Esophagus muscularis mucosa (tissue), 3 donors: ENCODE results near the gene JMJD7.

Experiments
- POLR2AphosphoS5 ChIP-seq, 2 donors: sonication (generic); formaldehyde crosslinking; IDR thresholded peaks; one replicate each; pipeline ENCODE4 v1.6.1; 2017; ENCODE audit warnings: antibody characterized with exemption in 2 of 2
- TF ChIP-seq, protein P1 (sequence below), 3 experiments: fragments of 200-600 bp in 2 of 3; fragments of 450-650 bp in 1 of 3; sonication (generic) in 2 of 3; IDR thresholded peaks; one replicate each; pipeline ENCODE4 v1.5.1; 2017 to 2019; ENCODE audit warnings: antibody characterized with exemption in 3 of 3, mild to moderate bottlenecking in 2 of 3, moderate library complexity in 1 of 3

DNA sequence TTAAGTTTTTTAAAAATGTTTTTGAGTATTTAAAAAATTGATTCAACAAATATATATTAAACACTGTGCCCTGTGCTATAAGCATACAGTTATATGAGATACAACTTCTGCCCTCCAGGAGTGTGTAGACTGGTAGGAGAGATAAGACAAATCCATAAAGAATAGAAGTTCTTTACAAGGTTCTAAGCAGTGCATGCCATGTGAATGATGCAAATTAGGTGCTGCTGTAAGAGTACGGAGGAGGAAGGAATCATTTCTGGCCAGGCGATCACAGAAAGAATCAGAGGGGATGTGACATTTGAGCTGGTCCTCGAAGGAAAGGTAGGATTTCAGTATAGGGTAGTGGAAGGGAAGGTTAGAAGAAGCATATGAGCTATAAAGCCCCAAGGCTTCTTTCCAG, 39.6 kb upstream of the JMJD7 start:
- TF ChIP-seq, protein P1, sequence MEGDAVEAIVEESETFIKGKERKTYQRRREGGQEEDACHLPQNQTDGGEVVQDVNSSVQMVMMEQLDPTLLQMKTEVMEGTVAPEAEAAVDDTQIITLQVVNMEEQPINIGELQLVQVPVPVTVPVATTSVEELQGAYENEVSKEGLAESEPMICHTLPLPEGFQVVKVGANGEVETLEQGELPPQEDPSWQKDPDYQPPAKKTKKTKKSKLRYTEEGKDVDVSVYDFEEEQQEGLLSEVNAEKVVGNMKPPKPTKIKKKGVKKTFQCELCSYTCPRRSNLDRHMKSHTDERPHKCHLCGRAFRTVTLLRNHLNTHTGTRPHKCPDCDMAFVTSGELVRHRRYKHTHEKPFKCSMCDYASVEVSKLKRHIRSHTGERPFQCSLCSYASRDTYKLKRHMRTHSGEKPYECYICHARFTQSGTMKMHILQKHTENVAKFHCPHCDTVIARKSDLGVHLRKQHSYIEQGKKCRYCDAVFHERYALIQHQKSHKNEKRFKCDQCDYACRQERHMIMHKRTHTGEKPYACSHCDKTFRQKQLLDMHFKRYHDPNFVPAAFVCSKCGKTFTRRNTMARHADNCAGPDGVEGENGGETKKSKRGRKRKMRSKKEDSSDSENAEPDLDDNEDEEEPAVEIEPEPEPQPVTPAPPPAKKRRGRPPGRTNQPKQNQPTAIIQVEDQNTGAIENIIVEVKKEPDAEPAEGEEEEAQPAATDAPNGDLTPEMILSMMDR (IDR thresholded peaks at IDR 0.05) = no peak
- no peak for TF ChIP-seq POLR2AphosphoS5 (IDR thresholded peaks at IDR 0.05)
